Upper lobe of right lung (tissue), 1 donor: Measurements from ENCODE around the gene PURA. TPM values are rescaled to one million over a fixed set of nuclear protein-coding genes. Genes with fewer than 3 reads are reported as not detected.
A peak's percentile ranks its signal among the peaks of the same experiment; 100 is the strongest.

ENCODE experiments used
- ATAC-seq: fragments of 200-7000 bp; cut with Tn5 transposase; one replicate; pipeline ENCODE4 v1.9.1; 2020; ENCODE audit warnings: mild to moderate bottlenecking, moderate library complexity
- DNase-seq: peaks from one replicate; pipeline ENCODE4 v3.0.0-alpha.2; 2020
- H3K27ac ChIP-seq: fragments of 200-600 bp; one replicate; pipeline ENCODE4 v1.8.0; 2022
- H3K27me3 ChIP-seq: fragments of 200-600 bp; one replicate; pipeline ENCODE4 v1.8.0; 2022; ENCODE audit warnings: mild to moderate bottlenecking
- H3K36me3 ChIP-seq: fragments of 200-600 bp; one replicate; pipeline ENCODE4 v1.8.0; 2022
- H3K4me1 ChIP-seq: fragments of 200-600 bp; one replicate; pipeline ENCODE4 v1.8.0; 2022
- H3K4me3 ChIP-seq: fragments of 200-600 bp; one replicate; pipeline ENCODE4 v1.8.0; 2022; ENCODE audit warnings: mild to moderate bottlenecking
- H3K9me3 ChIP-seq: fragments of 200-600 bp; one replicate; pipeline ENCODE4 v1.8.0; 2022
- CTCF ChIP-seq: fragments of 200-600 bp; IDR thresholded peaks from one replicate; pipeline ENCODE4 v1.8.0; 2022; ENCODE audit warnings: antibody characterized with exemption
- intact Hi-C: fragments of 100-400 bp; cut with DNase I; formaldehyde crosslinking; loops from one replicate; pipeline ENCODE4 v1.11.0; 2022
- total RNA-seq: library from RNA; stranded (reverse); fragmentation: NEBNext Ultra II Directional; extraction: Animal tissue kit (Norgen Biotek cat#: 25700); gene quantifications from one replicate; pipeline ENCODE4 v1.2.1, GENCODE V29; 2021
- donor health status: DM: no; HTN: yes; CAD: no; lungs with severe emphysema.

PURA gene
- total RNA-seq, 1 donor from 2014 or later: 31.5 TPM

GRCh38 chr5:140157032-140157781, 43.3 kb downstream of the PURA start:
- H3K27me3 ChIP-seq: no peaks in the 10 kb centered on the region
- no peaks in the 10 kb centered on the region for H3K36me3 ChIP-seq
- H3K9me3 ChIP-seq: no peaks in the 10 kb centered on the region
- H3K27ac ChIP-seq: peak overlapping the region; percentile 39
- DNase-seq (peak; percentile 92), ATAC-seq (peak; percentile 98)
- H3K4me1 ChIP-seq: peaks cover 30% of the 10 kb centered on the region
- intact Hi-C loops: loop anchor here (5.0 kb wide), 1 partner anchor 80 kb away; no protein-coding TSS in a partner anchor
- peak; percentile 90 for TF ChIP-seq CTCF
- peak overlapping the region; percentile 34 for H3K4me3 ChIP-seq

DNA sequence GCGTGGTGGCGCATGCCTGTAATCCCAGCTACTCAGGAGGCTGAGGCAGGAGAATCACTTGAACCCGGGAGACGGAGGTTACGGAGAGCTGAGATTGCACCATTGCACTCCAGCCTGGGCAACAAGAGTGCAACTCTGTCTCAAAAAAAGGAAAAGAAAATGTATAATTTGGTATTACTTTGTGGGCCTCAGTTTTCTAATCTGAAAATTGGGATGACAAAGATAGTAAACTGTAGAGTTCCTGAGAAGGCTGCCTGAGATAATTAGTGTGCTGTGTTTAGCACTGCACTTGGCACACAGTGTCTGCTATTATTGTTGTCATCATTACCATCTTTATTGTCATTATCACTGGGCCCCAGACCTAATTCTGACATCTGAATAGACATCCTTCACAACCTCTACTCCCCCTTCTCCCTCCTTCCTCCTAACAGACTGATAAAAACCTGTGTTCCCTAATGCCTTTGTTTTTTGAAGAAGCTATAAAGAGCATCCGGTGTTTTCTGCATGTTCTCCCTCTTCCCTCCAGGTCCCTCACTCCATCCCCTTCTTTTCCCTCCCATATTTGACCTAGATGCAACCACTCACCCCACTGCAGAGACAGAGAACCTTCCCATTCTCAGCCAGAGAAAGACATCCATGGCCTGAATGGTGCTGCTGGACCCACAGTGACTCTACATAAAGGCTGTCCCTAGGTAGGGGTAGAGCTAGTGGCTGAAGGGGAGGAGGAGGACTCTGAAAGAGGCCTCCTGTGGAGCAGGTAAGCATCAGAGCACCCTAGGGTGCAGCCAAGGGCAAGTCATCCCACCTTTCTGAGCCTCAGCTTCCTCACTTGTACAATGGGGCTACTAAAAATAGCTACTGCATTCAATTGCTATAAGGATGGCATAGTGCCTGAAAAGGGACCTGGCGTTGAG, 45.4 kb downstream of the PURA start:
- intact Hi-C loops: loop anchor here (5.0 kb wide), 1 partner anchor 82 kb away; no protein-coding TSS in a partner anchor
- H3K36me3 ChIP-seq: no peaks in the 10 kb centered on the region
- peaks cover 22% of the 10 kb centered on the region for H3K4me1 ChIP-seq
- H3K4me3 ChIP-seq: no peak overlapping the region
- no peak for TF ChIP-seq CTCF
- ATAC-seq: no peak
- no peaks in the 10 kb centered on the region for H3K9me3 ChIP-seq
- DNase-seq: no peak
- H3K27me3 ChIP-seq: no peaks in the 10 kb centered on the region
- no peak overlapping the region for H3K27ac ChIP-seq

DNA sequence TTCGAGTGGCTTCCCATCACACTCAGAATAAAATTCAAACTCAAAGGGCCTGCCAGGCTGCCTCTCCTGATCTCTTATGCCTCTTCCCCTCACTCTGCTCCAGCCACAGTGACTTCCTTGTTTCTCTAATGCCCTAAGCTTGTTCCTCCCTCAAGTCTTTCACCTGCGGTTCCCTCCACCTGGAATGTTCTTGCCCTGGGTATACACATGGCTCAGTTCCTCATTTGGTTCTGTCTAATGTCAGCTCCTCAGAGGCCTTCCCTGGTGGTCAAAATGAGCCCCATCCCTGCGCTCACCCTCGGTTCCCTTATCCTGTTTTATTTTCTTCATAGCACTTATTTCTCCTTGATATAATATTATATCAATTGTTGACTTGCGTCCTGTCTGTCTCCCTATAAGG, 48.4 kb downstream of the PURA start:
- intact Hi-C loops: no loop called here
- no peak for TF ChIP-seq CTCF
- H3K4me1 ChIP-seq: peaks cover 17% of the 10 kb centered on the region
- H3K9me3 ChIP-seq: no peaks in the 10 kb centered on the region
- no peaks in the 10 kb centered on the region for H3K27me3 ChIP-seq
- DNase-seq: no peak
- H3K36me3 ChIP-seq: no peaks in the 10 kb centered on the region
- no peak overlapping the region for H3K4me3 ChIP-seq
- ATAC-seq: no peak
- no peak overlapping the region for H3K27ac ChIP-seq

DNA sequence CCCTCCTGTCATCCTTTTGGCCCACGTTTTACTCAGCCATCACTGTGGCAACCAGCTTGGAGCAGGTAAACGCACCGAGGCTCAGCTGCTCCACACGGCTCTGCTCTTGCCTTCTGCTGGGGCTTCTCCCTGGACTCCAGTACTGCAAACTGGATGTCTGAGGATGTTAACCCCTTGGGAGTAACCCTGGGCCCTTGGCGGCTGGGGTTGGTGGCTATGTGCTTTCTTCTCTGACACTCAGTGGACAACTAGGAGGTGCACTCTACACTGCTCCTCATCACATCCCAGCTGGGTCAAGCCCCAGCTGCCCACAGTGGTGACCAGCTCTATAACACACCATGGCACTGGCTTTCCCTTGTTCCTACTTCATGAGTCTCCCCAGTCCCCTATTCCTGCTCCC, 48.9 kb downstream of the PURA start:
- H3K36me3 ChIP-seq: no peaks in the 10 kb centered on the region
- no peak overlapping the region for H3K4me3 ChIP-seq
- intact Hi-C loops: no loop called here
- no peak for DNase-seq
- ATAC-seq: no peak
- no peaks in the 10 kb centered on the region for H3K27me3 ChIP-seq
- no peak for TF ChIP-seq CTCF
- no peaks in the 10 kb centered on the region for H3K9me3 ChIP-seq
- H3K27ac ChIP-seq: no peak overlapping the region
- H3K4me1 ChIP-seq: peaks cover 13% of the 10 kb centered on the region

GRCh38 chr5:140165101-140165922, 51.4 kb downstream of the PURA start:
- intact Hi-C loops: no loop called here
- ATAC-seq: peak; percentile 85

More at GRCh38 chr5:140165101-140165922, 51.4 kb downstream of the PURA start:
- no peak for DNase-seq
- H3K27ac ChIP-seq: peak overlapping the region; percentile 69
- no peaks in the 10 kb centered on the region for H3K9me3 ChIP-seq
- H3K4me1 ChIP-seq: peaks cover 13% of the 10 kb centered on the region
- no peaks in the 10 kb centered on the region for H3K36me3 ChIP-seq
- no peaks in the 10 kb centered on the region for H3K27me3 ChIP-seq
- no peak for TF ChIP-seq CTCF
- no peak overlapping the region for H3K4me3 ChIP-seq
